PC-3 (cell line): ENCODE measurements around the gene DZIP1. TPM values are rescaled to one million over a fixed set of nuclear protein-coding genes. Genes with fewer than 3 reads are reported as not detected.

Experiments used
- ATAC-seq: fragments of 200-7000 bp; cut with Tn5 transposase; 2 replicates; pipeline ENCODE4 v1.9.1; 2020; ENCODE audit warnings: mild to moderate bottlenecking, moderate library complexity
- BruUV-seq: library from RNA; stranded (reverse); fragments of 400-500 nt; replicated peaks from 2 replicates; lab custom pipeline; 2021; lab: Mats Ljungman, UMichigan
- CTCF ChIA-PET: fragments of 300-600 bp; sonication (Branson Sonifier 250); formaldehyde crosslinking; loops from one replicate; lab custom pipeline; 2022; ENCODE audit warnings: antibody characterized with exemption; lab: Charles Lee
- POLR2A ChIA-PET: fragments of 300-600 bp; sonication (Branson Sonifier 250); formaldehyde crosslinking; loops from one replicate; lab custom pipeline; 2022; ENCODE audit warnings: antibody characterized with exemption; ENCODE audit not compliant: unreplicated experiment; lab: Charles Lee
- DNase-seq: peaks from one replicate; pipeline ENCODE4 v3.0.0-alpha.2; 2015
- H2AFZ ChIP-seq: fragments of 300-600 bp; sonication (generic); 2 replicates; pipeline ENCODE4 v1.6.0; 2016; ENCODE audit warnings: antibody characterized with exemption, low read length
- H3F3A ChIP-seq: fragments of 300-600 bp; sonication (generic); one replicate; pipeline ENCODE4 v1.6.0; 2017; ENCODE audit warnings: antibody characterized with exemption, low read length, control low read depth, mild to moderate bottlenecking; ENCODE audit not compliant: unreplicated experiment
- H3K27ac ChIP-seq: fragments of 300-600 bp; sonication (generic); 2 replicates; pipeline ENCODE4 v1.5.1; 2016; ENCODE audit warnings: mild to moderate bottlenecking, low read length
- H3K27me3 ChIP-seq: fragments of 300-600 bp; sonication (generic); 2 replicates; pipeline ENCODE4 v1.6.1; 2016; ENCODE audit warnings: low read length, mixed read lengths
- H3K36me3 ChIP-seq: fragments of 300-600 bp; sonication (generic); 2 replicates; pipeline ENCODE4 v1.6.1; 2016; ENCODE audit warnings: low read depth, mixed run types, low read length, mixed read lengths
- H3K4me1 ChIP-seq: fragments of 300-600 bp; sonication (generic); 2 replicates; pipeline ENCODE4 v1.5.1; 2016; ENCODE audit warnings: low read length; ENCODE audit not compliant: insufficient read depth
- H3K4me2 ChIP-seq: fragments of 300-600 bp; sonication (generic); 2 replicates; pipeline ENCODE4 v1.6.0; 2016; ENCODE audit warnings: low read length
- H3K4me3 ChIP-seq: fragments of 300-600 bp; sonication (generic); 2 replicates; pipeline ENCODE4 v1.5.1; 2016; ENCODE audit warnings: mild to moderate bottlenecking, low read length, mixed read lengths
- H3K79me2 ChIP-seq: fragments of 300-600 bp; sonication (generic); 2 replicates; pipeline ENCODE4 v1.6.1; 2017; ENCODE audit warnings: low read length, mixed read lengths
- H3K9ac ChIP-seq: fragments of 300-600 bp; sonication (generic); 2 replicates; pipeline ENCODE4 v1.6.0; 2016; ENCODE audit warnings: mild to moderate bottlenecking, low read length
- H3K9me2 ChIP-seq: fragments of 300-600 bp; sonication (generic); replicated peaks from 2 replicates; pipeline ENCODE4 v1.6.1; 2016; ENCODE audit warnings: mixed run types, low read length, mixed read lengths
- H3K9me3 ChIP-seq: fragments of 300-600 bp; sonication (generic); 2 replicates; pipeline ENCODE4 v1.6.1; 2016; ENCODE audit warnings: low read length, mixed read lengths
- H4K20me1 ChIP-seq: fragments of 300-600 bp; sonication (generic); 2 replicates; pipeline ENCODE4 v1.6.1; 2016; ENCODE audit warnings: low read length, mixed read lengths
- EZH2 ChIP-seq: fragments of 300-600 bp; sonication (generic); IDR thresholded peaks from one replicate; pipeline ENCODE4 v1.6.1; 2017; ENCODE audit warnings: antibody characterized with exemption, mild to moderate bottlenecking, low read length; ENCODE audit not compliant: unreplicated experiment
- EZH2phosphoT487 ChIP-seq: fragments of 300-600 bp; sonication (generic); IDR thresholded peaks from 2 replicates; pipeline ENCODE4 v1.6.1; 2018; ENCODE audit warnings: mild to moderate bottlenecking, antibody characterized with exemption, low read length, borderline replicate concordance
- intact Hi-C: fragments of 100-400 bp; cut with micrococcal nuclease; formaldehyde crosslinking; loops from 2 replicates; pipeline ENCODE4 v1.9.0; 2023
- total RNA-seq: library from RNA; depleted of rRNA; stranded (reverse); fragments of >200 nt; gene quantifications from 2 replicates; pipeline ENCODE4 v1.2.3, GENCODE V29; 2014
- TF ChIP-seq, protein P1 (sequence below): fragments of 300-600 bp; sonication (generic); conservative IDR thresholded peaks from 2 replicates; pipeline ENCODE4 v1.5.1; 2017; ENCODE audit warnings: antibody characterized with exemption, low read depth, mild to moderate bottlenecking, low read length

The DZIP1 gene
- total RNA-seq, 1 experiment from 2014 or later, result 3.5 TPM

DNA sequence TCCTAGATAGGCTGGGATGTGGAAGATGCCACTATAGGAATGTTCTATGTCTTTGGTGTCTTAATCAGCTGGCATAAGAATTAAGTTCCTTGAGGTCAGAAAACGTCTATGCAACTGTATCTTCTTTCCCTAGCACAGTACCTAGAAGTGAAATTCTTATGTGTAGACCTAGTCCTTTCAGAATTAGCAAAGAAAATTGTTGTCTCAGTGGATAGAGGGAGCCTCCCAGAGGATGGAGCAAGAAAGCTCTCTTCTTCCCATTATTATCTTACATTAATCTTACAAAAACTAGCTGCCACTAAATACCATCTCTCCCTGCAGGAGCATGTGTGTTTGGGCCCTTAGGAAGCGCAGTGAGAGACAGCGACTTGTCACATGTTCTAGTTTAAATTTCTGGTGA lies 80.4 kb downstream of the DZIP1 start:
- intact Hi-C loops, result loop anchor here (2.0 kb wide), 1 partner anchor 69 kb away; no protein-coding TSS in a partner anchor
- ATAC-seq, result peak; percentile 59
- CTCF ChIA-PET, result interaction anchor here (0.5 to 1.6 kb wide), 3 partner anchors 26 to 70 kb away, joined by 3 to 8 read pairs (median 5); no protein-coding TSS in a partner anchor

DNA sequence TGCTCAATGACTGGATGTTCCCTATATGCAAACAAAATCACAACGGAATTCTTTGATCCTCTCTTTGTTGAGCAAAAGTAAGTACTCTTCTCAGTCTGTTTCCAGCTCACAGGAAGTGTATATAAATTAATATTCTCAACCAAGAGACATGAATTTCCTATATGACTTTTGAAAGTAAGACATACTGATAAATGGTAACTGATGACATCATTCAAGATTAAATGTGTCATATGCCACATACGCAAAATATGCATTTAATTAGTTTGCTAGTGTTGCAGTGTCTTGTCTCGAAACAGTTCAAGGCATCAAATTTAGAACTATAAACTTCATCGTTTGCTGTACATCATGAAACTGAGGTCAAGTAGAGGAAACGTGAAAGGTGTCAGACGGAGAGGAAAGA lies 84.1 kb downstream of the DZIP1 start:
- H4K20me1 ChIP-seq, result no peaks in the 10 kb centered on the region
- H2AFZ ChIP-seq, result no peak overlapping the region
- H3K4me1 ChIP-seq, result peaks cover 30% of the 10 kb centered on the region
- no peaks in the 10 kb centered on the region for H3F3A ChIP-seq
- ChIA-PET CTCF (no interaction called here), POLR2A (no interaction called here)
- TF ChIP-seq EZH2phosphoT487 (no peak), EZH2 (no peak)
- TF ChIP-seq, protein P1, sequence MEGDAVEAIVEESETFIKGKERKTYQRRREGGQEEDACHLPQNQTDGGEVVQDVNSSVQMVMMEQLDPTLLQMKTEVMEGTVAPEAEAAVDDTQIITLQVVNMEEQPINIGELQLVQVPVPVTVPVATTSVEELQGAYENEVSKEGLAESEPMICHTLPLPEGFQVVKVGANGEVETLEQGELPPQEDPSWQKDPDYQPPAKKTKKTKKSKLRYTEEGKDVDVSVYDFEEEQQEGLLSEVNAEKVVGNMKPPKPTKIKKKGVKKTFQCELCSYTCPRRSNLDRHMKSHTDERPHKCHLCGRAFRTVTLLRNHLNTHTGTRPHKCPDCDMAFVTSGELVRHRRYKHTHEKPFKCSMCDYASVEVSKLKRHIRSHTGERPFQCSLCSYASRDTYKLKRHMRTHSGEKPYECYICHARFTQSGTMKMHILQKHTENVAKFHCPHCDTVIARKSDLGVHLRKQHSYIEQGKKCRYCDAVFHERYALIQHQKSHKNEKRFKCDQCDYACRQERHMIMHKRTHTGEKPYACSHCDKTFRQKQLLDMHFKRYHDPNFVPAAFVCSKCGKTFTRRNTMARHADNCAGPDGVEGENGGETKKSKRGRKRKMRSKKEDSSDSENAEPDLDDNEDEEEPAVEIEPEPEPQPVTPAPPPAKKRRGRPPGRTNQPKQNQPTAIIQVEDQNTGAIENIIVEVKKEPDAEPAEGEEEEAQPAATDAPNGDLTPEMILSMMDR, result no peak
- no peaks in the 10 kb centered on the region for H3K36me3 ChIP-seq
- no peaks in the 10 kb centered on the region for H3K79me2 ChIP-seq
- no peak overlapping the region for H3K9ac ChIP-seq
- intact Hi-C loops, result no loop called here
- no peak overlapping the region for H3K4me3 ChIP-seq
- H3K4me2 ChIP-seq, result no peak overlapping the region
- no peaks in the 10 kb centered on the region for H3K9me3 ChIP-seq
- ATAC-seq, result no peak
- BruUV-seq, result no TSS peak
- H3K27me3 ChIP-seq, result no peaks in the 10 kb centered on the region
- no peak overlapping the region for H3K27ac ChIP-seq
- no peaks in the 10 kb centered on the region for H3K9me2 ChIP-seq
- DNase-seq, result no peak

More for the DNA sequence above, 80.4 kb downstream of the DZIP1 start:
- no TSS peak for BruUV-seq
- Histone ChIP-seq H3K4me1 (peaks cover 15% of the 10 kb centered on the region), H3K27ac (no peak overlapping the region), H3K4me2 (no peak overlapping the region), H3K9me2 (no peaks in the 10 kb centered on the region), H3K27me3 (no peaks in the 10 kb centered on the region), H4K20me1 (no peaks in the 10 kb centered on the region), H3K36me3 (no peaks in the 10 kb centered on the region), H3K79me2 (no peaks in the 10 kb centered on the region), H3K9me3 (no peaks in the 10 kb centered on the region), H3F3A (no peaks in the 10 kb centered on the region), H3K4me3 (no peak overlapping the region), H3K9ac (no peak overlapping the region), H2AFZ (no peak overlapping the region)
- TF ChIP-seq EZH2phosphoT487 (no peak), EZH2 (no peak)
- TF ChIP-seq, protein P1, result peak; percentile 45
- POLR2A ChIA-PET, result interaction anchor here (0.5 kb wide), 1 partner anchor 292 kb away, joined by 3 read pairs; no protein-coding TSS in a partner anchor
- no peak for DNase-seq

DNA sequence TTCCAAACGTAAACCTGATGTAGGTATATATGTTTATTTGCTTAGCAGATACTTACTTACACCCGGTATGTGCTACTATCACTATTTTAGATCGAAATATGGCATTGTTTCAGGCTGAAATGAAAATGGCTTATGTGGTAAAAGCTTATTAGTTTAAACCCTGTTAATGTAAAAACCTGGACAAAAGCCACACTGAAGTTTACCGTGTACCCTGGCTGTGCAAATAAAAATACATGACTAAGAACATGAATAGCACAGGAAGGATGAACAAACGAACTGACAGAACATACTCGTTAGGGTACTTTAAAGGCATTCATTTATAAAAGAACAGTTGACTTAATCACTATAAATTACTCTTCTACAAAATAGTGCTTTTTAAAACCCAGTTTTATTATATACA lies 85.4 kb downstream of the DZIP1 start:
- Histone ChIP-seq H3K9ac (no peak overlapping the region), H3K4me1 (peaks cover 29% of the 10 kb centered on the region), H3K36me3 (no peaks in the 10 kb centered on the region), H2AFZ (no peak overlapping the region), H3F3A (no peaks in the 10 kb centered on the region), H3K9me2 (no peaks in the 10 kb centered on the region), H3K4me2 (peak overlapping the region; percentile 29), H3K79me2 (no peaks in the 10 kb centered on the region), H3K27ac (no peak overlapping the region), H3K27me3 (no peaks in the 10 kb centered on the region), H3K9me3 (no peaks in the 10 kb centered on the region), H3K4me3 (no peak overlapping the region), H4K20me1 (no peaks in the 10 kb centered on the region)
- BruUV-seq, result no TSS peak
- TF ChIP-seq EZH2phosphoT487 (no peak), EZH2 (no peak)
- TF ChIP-seq, protein P1, result no peak
- ATAC-seq (peak; percentile 89), DNase-seq (peak; percentile 84)
- ChIA-PET CTCF (interaction anchor here (1.0 kb wide), 1 partner anchor 22 kb away, joined by 5 read pairs; no protein-coding TSS in a partner anchor), POLR2A (interaction anchor here (0.7 kb wide), 1 partner anchor 12 kb away, joined by 7 read pairs; no protein-coding TSS in a partner anchor)
- intact Hi-C loops, result no loop called here
